NT2/D1 (cell line): ENCODE results near the gene ALOXE3.

Source experiments
- SUZ12 ChIP-seq: IDR thresholded peaks from 2 replicates; pipeline ENCODE4 v1.6.1; 2011; ENCODE audit not compliant: insufficient read length, insufficient read depth; ENCODE audit errors: extremely low read depth
- YY1 ChIP-seq: IDR thresholded peaks from 2 replicates; pipeline ENCODE4 v1.6.1; 2011; ENCODE audit not compliant: insufficient read length, insufficient read depth
- ZNF274 ChIP-seq: IDR thresholded peaks from 2 replicates; pipeline ENCODE4 v1.6.1; 2011; ENCODE audit warnings: mild to moderate bottlenecking, low read depth, low read length

GRCh38 chr17:8152112-8152775, 33.9 kb upstream of the ALOXE3 start, which contains the start of gene PER1:
- no peak for TF ChIP-seq ZNF274
- no peak for TF ChIP-seq SUZ12
- no peak for TF ChIP-seq YY1
